ENCODE measurements around the gene GARNL3. TPM values are rescaled to one million over a fixed set of nuclear protein-coding genes. Genes with fewer than 3 reads are reported as not detected.
A peak's percentile ranks its signal among the peaks of the same experiment; 100 is the strongest.

GARNL3 gene
- total and polyA plus RNA-seq, 11 donors = 7.1 to 60.4 (median 20.3) TPM

DNA sequence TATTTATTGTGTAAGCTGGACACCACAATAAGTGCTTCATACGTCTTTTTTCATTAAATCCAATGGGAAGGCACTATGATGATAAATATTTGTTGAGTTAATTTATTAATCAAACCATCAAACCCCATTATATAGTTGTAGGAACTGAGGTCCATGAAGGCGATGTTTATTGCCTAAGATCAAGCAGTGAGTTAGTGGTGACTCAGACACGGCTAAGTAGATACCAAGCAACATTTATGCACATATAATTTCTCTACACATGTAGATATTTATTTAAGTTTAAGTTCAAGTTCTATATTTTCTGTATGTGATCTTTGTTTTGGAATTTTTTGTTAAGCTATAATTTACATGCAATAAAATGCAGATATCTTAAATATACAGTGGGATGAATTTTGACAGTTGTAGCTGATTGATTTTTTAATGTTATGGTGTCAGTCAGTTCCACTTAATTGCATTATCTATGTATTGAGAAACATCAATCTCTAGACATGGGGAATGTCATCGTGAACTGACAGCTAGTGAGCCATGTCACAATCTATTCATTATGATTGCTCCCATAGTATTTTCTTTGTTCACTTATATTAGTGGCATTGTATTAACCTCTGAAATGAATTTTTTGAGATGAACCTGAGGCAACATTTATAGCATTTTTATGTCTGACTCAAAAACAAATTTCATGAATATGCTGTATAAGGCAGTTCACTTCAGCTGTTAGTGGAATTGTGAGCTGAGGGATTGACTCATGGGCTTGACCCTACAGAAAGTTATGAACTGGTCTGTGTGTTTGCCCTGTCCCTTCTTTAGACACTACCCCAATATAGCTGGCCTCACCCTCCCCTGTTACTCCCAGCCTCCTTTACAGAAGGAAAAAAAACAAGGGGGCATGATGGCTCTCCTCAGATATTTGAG is 11.9 kb upstream of the GARNL3 start:
- Histone ChIP-seq H3K9me3 (no peaks in the 10 kb centered on the region), H3K27ac (peak overlapping the region in 1 of 12 donors; percentile 83), H3K27me3 (no peaks in the 10 kb centered on the region), H3K36me3 (peaks cover 0 to 4% (median 0%) of the 10 kb centered on the region in 9 donors), H3K4me1 (peaks cover 0 to 32% (median 6%) of the 10 kb centered on the region in 12 donors), H3K4me3 (no peak overlapping the region)
- WGBS, 4 donors = 93 to 97% (median 94%) methylated on average over 4 of the region's 4 CpGs
- no peak for DNase-seq
- no peak for TF ChIP-seq POLR2A (IDR thresholded peaks at IDR 0.05)
- TF ChIP-seq, protein P1, sequence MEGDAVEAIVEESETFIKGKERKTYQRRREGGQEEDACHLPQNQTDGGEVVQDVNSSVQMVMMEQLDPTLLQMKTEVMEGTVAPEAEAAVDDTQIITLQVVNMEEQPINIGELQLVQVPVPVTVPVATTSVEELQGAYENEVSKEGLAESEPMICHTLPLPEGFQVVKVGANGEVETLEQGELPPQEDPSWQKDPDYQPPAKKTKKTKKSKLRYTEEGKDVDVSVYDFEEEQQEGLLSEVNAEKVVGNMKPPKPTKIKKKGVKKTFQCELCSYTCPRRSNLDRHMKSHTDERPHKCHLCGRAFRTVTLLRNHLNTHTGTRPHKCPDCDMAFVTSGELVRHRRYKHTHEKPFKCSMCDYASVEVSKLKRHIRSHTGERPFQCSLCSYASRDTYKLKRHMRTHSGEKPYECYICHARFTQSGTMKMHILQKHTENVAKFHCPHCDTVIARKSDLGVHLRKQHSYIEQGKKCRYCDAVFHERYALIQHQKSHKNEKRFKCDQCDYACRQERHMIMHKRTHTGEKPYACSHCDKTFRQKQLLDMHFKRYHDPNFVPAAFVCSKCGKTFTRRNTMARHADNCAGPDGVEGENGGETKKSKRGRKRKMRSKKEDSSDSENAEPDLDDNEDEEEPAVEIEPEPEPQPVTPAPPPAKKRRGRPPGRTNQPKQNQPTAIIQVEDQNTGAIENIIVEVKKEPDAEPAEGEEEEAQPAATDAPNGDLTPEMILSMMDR (IDR thresholded peaks at IDR 0.05) = no peak
- no peak for ATAC-seq
- intact Hi-C loops (cut with DNase I) = no loop called here

DNA sequence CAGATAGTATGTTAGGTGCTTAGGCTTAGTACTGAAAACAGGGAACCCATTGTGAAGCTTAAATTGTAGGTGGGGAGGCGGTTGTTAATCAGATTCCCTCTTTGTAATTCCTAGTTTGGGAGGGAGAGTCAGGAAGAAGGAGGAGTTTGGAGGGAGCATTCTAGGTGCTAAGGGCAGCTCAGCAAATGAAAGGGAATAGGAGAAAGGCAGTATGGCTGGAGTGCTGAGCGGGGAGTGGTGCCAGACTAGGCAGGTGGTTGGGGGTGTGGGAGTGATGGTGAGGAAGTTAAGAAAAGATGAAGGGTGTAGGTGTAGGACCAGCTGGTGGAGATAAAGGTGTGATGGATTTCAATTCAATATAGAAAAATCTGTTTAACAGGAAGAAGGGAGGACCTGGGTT is 11.1 kb upstream of the GARNL3 start:
- Histone ChIP-seq H3K4me1 (peaks cover 0 to 33% (median 6%) of the 10 kb centered on the region in 12 donors), H3K27me3 (no peaks in the 10 kb centered on the region), H3K27ac (no peak overlapping the region), H3K4me3 (no peak overlapping the region), H3K9me3 (no peaks in the 10 kb centered on the region), H3K36me3 (peaks cover 0 to 4% (median 0%) of the 10 kb centered on the region in 9 donors)
- ATAC-seq (no peak), DNase-seq (no peak)
- no peak for TF ChIP-seq POLR2A (IDR thresholded peaks at IDR 0.05)
- TF ChIP-seq, protein P1 (IDR thresholded peaks at IDR 0.05) = no peak
- 89 to 97% (median 92%) methylated on average over 2 of the region's 2 CpGs for WGBS, 4 donors
- intact Hi-C loops (cut with DNase I) = no loop called here

DNA sequence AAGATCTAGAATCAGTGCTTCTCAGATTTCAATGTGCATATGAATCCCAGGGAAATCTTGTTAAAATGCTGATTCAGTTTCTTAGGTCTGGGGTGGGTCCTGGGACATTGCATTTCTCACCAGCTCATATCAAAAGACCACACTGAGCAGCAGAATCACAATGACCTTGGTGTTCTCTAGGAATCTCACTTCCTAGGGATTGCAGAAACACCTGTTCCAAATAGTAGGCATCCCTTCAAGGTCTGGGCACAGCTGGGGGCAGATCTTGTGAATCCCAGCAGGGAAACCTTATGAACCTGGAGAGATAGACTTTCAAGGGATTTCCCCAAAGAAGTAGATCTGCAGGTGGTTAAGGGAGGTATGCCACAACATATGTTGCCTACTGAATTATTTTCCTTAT is 8.9 kb upstream of the GARNL3 start:
- DNase-seq (no peak), ATAC-seq (no peak)
- intact Hi-C loops (cut with DNase I) = no loop called here
- peaks cover 0 to 4% (median 0%) of the 10 kb centered on the region in 9 donors for H3K36me3 ChIP-seq
- H3K27ac ChIP-seq = no peak overlapping the region
- H3K4me1 ChIP-seq = peaks cover 0 to 44% (median 11%) of the 10 kb centered on the region in 12 donors
- TF ChIP-seq, protein P1 (IDR thresholded peaks at IDR 0.05) = no peak
- no peak for TF ChIP-seq POLR2A (IDR thresholded peaks at IDR 0.05)
- no peaks in the 10 kb centered on the region for H3K27me3 ChIP-seq
- no peak overlapping the region for H3K4me3 ChIP-seq
- H3K9me3 ChIP-seq = no peaks in the 10 kb centered on the region

DNA sequence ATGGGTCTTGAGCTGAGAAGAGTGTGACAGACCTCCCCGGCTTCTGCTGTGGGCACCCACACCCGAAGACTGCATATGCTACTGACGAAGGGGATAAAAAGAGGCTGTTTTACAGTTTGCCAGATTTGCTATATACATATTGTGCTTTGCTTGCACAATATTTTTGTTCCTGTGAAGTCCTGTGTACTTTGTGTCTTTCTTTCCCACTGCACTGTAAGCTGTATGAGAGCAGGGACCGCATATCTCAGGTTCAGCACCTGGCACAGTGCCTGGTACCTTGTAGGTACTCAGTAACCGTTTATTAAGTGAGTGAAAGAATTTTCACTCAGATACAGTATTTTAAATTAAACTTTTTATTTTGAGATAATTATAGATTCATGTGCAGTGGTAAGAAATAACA is 8.2 kb upstream of the GARNL3 start:
- intact Hi-C loops (cut with DNase I) = no loop called here

More for the DNA sequence above, 8.2 kb upstream of the GARNL3 start:
- Histone ChIP-seq H3K27ac (no peak overlapping the region), H3K27me3 (no peaks in the 10 kb centered on the region), H3K36me3 (peaks cover 0 to 4% (median 0%) of the 10 kb centered on the region in 9 donors), H3K4me3 (no peak overlapping the region), H3K9me3 (no peaks in the 10 kb centered on the region), H3K4me1 (peaks cover 0 to 38% (median 10%) of the 10 kb centered on the region in 12 donors)
- WGBS, 4 donors = 62 to 78% (median 70%) methylated on average over 5 of the region's 5 CpGs
- TF ChIP-seq POLR2A (IDR thresholded peaks at IDR 0.05) = no peak
- TF ChIP-seq, protein P1 (IDR thresholded peaks at IDR 0.05) = no peak
- DNase-seq (no peak), ATAC-seq (no peak)

All from heart left ventricle (tissue), 16 donors.